A204.1 (cell line): Measurements from ENCODE around the gene PCDHB10.
"Not testable (repeated sequence)": the region's sequence is repeated elsewhere in the genome, so short reads cannot be mapped to it uniquely, and the experiment has no call there.

ENCODE experiments used
- FAIRE-seq: peaks from 2 replicates; lab custom pipeline; 2012; peaks lifted over from hg19 to GRCh38; lab: Jason Lieb, UNC

PCDHB10 gene

GRCh38 chr5:141188682-141189081 is 3.5 kb upstream of the PCDHB10 start:
- not testable (repeated sequence) for FAIRE-seq

- FAIRE-seq: not testable (repeated sequence)
Observed at GRCh38 chr5:141189131-141189530, 3.0 kb upstream of the PCDHB10 start.

GRCh38 chr5:141194332-141194731 is 2.2 kb downstream of the PCDHB10 start:
- not testable (repeated sequence) for FAIRE-seq

GRCh38 chr5:141196363-141196762 is 4.2 kb downstream of the PCDHB10 start:
- no peak for FAIRE-seq

- peak; percentile 89 for FAIRE-seq
Observed at GRCh38 chr5:141199359-141200235, 7.4 kb downstream of the PCDHB10 start, which contains the start of gene PCDHB11. PCDHB11 (plus strand) TSS chr5:141199627; CDS start chr5:141199775, 148 bp downstream.

- not testable (repeated sequence) for FAIRE-seq
Observed at GRCh38 chr5:141201126-141201525, 9.0 kb downstream of the PCDHB10 start.

- not testable (repeated sequence) for FAIRE-seq
Observed at GRCh38 chr5:141201646-141202045, 9.5 kb downstream of the PCDHB10 start.

- FAIRE-seq: no peak
Observed at GRCh38 chr5:141208478-141208877, 16.3 kb downstream of the PCDHB10 start, which contains the start of gene PCDHB12. PCDHB12 (plus strand) TSS chr5:141208719; CDS start chr5:141208908, 189 bp downstream.

GRCh38 chr5:141210281-141210680 is 18.1 kb downstream of the PCDHB10 start:
- not testable (repeated sequence) for FAIRE-seq

GRCh38 chr5:141210849-141211248 is 18.7 kb downstream of the PCDHB10 start:
- not testable (repeated sequence) for FAIRE-seq

- not testable (repeated sequence) for FAIRE-seq
Observed at GRCh38 chr5:141213656-141214339, 21.6 kb downstream of the PCDHB10 start, which contains the start of gene PCDHB13. PCDHB13 (plus strand) TSS chr5:141213919; CDS start chr5:141214124, 205 bp downstream.

GRCh38 chr5:141214583-141214982 is 22.4 kb downstream of the PCDHB10 start:
- not testable (repeated sequence) for FAIRE-seq

- FAIRE-seq: not testable (repeated sequence)
Observed at GRCh38 chr5:141215504-141215903, 23.4 kb downstream of the PCDHB10 start.

GRCh38 chr5:141216035-141216434 is 23.9 kb downstream of the PCDHB10 start:
- FAIRE-seq: not testable (repeated sequence)

- peak; percentile 98 for FAIRE-seq
Observed at GRCh38 chr5:141223112-141223783, 31.1 kb downstream of the PCDHB10 start, which contains the start of gene PCDHB14. PCDHB14 (plus strand) TSS chr5:141223343; CDS start chr5:141223506, 163 bp downstream.

GRCh38 chr5:141224844-141225243 is 32.7 kb downstream of the PCDHB10 start:
- not testable (repeated sequence) for FAIRE-seq

- FAIRE-seq: not testable (repeated sequence)
Observed at GRCh38 chr5:141225421-141225820, 33.3 kb downstream of the PCDHB10 start.

- FAIRE-seq: no peak
Observed at GRCh38 chr5:141234109-141234667, 42.0 kb downstream of the PCDHB10 start.

GRCh38 chr5:141235922-141236321 is 43.8 kb downstream of the PCDHB10 start:
- FAIRE-seq: not testable (repeated sequence)

GRCh38 chr5:141236516-141237313 is 44.6 kb downstream of the PCDHB10 start:
- no peak for FAIRE-seq

GRCh38 chr5:141241496-141241895 is 49.3 kb downstream of the PCDHB10 start:
- no peak for FAIRE-seq
